Coronary artery (tissue), 2 donors: ENCODE data around the gene ASMTL.
"Not testable (repeated sequence)": the region's sequence is repeated elsewhere in the genome, so short reads cannot be mapped to it uniquely, and the experiment has no call there.

Experiments
- DNase-seq: peaks from one replicate; pipeline ENCODE4 v3.0.0-alpha.2; 2017; ENCODE audit warnings: low spot score
- H3K27ac ChIP-seq, 2 donors: fragments of 200-600 bp; sonication (generic); one replicate each; pipeline ENCODE4 v1.5.1; 2016 to 2019
- H3K4me3 ChIP-seq: fragments of 200-600 bp; sonication (generic); 2 replicates; pipeline ENCODE4 v1.5.1; 2016; ENCODE audit warnings: mild to moderate bottlenecking, moderate library complexity
- CTCF ChIP-seq: fragments of 200-600 bp; sonication (generic); IDR thresholded peaks from one replicate; pipeline ENCODE4 v1.5.1; 2019; ENCODE audit warnings: antibody characterized with exemption

Gene ASMTL

DNA sequence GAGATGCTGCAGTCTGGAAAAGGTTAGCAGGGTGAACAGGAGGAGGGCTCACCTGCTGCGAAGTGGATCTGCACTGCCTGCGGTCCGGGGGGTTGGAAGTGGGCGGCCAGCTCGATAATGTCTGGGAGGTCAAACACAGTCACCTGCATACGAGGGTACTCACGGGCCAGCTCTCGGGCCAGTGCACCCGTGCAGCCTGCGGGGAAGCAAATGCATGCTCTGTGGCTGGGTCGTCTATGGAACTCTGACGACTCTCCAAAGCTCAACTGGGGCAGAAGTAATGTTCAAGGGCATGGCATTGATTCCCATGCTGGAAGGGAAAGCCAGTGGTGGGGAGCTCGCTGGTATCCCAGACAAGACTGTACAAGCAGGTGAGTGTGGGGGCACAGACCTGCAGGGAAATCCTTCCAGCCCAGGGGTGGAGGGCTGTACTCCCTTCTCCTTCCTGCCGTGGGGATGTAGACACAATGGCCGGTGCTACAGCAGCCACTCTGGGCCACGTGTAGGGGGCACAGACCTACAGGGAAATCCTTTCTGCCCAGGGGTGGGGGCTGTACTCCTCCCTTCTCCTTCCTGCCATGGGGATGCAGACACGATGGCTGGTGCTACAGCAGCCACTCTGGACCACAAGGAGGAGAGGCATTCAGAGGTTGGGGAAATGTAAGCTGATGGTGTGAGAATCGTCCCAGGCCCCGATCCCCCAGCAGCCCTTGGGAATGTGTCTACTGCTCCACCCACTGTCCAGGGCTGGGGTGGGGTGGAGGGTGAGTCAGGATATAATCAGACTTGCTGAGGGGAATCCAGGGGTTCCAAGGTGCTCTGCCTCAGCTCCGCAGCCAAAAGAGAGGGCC lies 34.6 kb downstream of the ASMTL start:
- Histone ChIP-seq H3K27ac (no peak overlapping the region), H3K4me3 (no peak overlapping the region)
- no peak for DNase-seq
- TF ChIP-seq CTCF: no peak

DNA sequence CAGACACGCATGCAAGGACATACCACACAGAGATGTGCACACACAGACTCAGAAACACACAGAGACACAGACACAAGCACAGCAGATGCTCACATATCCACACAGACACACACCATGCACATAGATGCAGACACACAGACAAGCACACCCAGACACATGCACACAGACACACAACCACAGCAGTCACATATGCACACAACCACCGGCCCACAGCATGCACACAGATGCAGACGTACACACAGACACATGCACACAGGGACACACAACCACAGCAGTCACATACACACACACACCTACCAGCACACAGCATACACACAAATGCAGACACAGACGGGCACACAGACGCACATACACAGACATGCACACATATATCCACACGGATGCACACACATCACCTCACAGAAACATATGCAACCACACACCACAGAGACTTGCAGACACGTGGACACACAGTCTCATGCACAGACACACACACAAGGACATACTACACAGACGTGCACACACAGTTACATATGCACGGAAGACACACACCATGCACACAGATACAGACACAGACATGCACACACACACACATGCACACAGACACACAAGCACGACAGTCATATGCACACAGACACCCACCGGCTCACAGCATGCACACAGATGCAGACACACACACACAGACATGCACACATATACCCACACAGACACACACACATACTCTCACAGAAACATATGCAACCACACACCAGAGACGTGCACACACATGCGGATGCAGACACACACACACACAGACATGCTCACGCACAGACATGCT lies 35.5 kb downstream of the ASMTL start:
- no peak for TF ChIP-seq CTCF
- no peak overlapping the region for H3K4me3 ChIP-seq
- no peak overlapping the region for H3K27ac ChIP-seq
- DNase-seq: no peak

DNA sequence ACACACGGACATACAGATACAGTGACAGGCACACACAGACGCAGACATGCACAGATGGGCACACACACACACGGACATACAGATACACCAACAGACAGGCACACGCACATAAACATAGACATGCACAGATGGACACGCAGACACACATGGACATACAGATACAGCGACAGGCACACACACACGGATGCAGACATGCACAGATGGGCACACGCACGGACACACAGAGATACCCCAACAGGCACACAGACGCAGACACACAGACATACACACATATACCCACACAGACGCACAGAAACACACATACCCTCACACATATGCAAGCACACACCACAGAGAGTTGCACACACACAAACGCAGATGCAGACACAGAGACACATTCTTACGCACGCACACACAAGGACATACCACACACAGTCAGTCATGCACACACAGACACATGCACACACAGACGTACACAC lies 36.4 kb downstream of the ASMTL start:
- DNase-seq: no peak
- TF ChIP-seq CTCF: no peak
- no peak overlapping the region for H3K27ac ChIP-seq
- H3K4me3 ChIP-seq: no peak overlapping the region

DNA sequence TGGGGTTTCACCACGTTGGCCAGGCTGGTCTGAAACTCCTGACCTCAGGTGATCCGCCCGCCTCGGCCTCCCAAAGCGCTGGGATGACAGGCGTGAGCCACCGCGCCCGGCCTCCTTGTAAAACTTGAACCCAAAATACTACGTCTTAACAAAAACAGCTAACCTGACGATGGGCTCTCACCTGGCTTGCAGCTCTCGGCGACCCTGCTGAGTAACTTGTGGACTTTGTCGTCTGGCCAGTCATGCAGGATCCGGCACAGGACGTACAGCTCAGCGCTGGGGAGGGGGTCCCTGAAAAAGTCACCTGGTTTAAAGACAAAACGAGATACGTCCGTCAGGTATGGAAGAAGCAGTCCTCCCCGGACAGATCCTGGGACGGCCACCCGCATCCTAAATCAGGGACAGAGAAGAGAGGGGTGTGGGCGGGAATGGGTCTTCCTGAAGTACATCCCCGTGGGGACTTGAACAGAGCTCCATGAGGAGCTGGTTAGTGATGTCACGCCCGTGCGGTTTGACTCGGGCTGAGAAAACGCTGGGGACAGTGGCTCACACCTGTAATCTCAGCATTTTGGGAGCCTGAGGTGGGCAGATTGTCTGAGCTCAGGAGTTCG lies 40.1 kb downstream of the ASMTL start:
- H3K27ac ChIP-seq: no peak overlapping the region
- DNase-seq: no peak
- no peak for TF ChIP-seq CTCF
- no peak overlapping the region for H3K4me3 ChIP-seq

DNA sequence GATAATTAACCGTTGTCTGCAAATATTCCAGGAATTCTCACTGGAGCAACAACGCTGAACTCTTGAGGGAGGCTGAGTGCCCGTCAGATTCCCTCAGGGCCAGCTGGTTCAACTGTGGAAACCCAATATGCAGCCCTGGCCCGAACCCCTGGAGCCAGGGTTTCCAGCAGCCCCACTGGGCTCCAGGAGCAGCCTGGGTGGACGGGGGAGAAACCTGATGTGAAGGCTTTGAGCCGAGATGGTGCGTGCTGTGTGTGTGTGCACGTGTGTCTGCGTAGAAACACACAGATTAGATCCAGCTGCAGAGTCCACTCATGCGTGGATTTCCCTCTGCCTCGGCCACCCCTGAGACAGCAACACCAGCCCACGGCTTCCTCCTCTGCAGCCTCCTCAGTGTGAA lies 41.4 kb downstream of the ASMTL start:
- Histone ChIP-seq H3K4me3 (no peak overlapping the region), H3K27ac (no peak overlapping the region)
- DNase-seq: no peak
- TF ChIP-seq CTCF: no peak

DNA sequence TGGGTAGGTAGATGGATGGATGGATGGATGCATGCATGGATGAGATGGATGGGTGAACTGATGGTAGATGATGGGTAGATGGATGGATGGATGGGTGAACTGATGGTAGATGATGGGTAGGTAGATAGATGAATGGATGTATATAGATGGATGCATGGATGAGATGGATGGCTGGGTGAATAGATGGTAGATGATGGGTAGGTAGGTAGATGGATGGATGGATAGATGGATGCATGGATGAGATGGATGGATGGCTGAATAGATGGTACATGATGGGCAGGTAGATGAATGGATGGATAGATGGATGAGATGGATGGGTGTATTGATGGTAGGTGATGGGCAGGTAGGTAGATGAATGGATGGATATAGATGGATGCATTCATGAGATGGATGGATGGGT lies 45.7 kb downstream of the ASMTL start:
- no peak for DNase-seq
- Histone ChIP-seq H3K27ac (no peak overlapping the region), H3K4me3 (no peak overlapping the region)
- no peak for TF ChIP-seq CTCF

GRCh38 chrX:1405769-1406168 lies 46.9 kb downstream of the ASMTL start:
- H3K4me3 ChIP-seq, H3K27ac ChIP-seq, DNase-seq: not testable (repeated sequence)

DNA sequence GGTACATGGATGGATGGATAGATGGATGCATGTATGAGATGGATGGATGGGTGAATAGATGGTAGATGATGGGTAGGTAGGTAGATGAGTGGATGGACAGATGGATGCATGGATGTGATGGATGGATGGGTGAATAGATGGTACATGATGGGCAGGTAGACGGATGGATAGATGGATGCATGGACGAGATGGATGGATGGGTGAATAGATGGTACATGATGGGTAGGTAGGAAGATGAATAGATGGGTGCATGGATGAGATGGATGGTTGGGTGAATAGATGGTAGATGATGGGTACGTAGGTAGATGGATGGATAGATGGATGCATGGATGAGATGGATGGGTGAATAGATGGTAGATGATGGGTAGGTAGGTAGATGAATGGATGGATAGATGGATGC lies 48.8 kb downstream of the ASMTL start:
- not testable (repeated sequence) for H3K4me3 ChIP-seq, H3K27ac ChIP-seq, DNase-seq
